HEK293 (cell line): ENCODE results near the gene NCOR1.

Experiments
- ZNF707 ChIP-seq: fragments of 450-650 bp; formaldehyde crosslinking; IDR thresholded peaks from 2 replicates; pipeline ENCODE4 v1.5.1; 2016; ENCODE audit warnings: missing biosample characterization, missing genetic modification characterization
- TF ChIP-seq, protein P1 (sequence below): fragments of 450-650 bp; formaldehyde crosslinking; IDR thresholded peaks from 2 replicates; pipeline ENCODE4 v1.5.1; 2016; ENCODE audit warnings: missing biosample characterization, missing genetic modification characterization

DNA sequence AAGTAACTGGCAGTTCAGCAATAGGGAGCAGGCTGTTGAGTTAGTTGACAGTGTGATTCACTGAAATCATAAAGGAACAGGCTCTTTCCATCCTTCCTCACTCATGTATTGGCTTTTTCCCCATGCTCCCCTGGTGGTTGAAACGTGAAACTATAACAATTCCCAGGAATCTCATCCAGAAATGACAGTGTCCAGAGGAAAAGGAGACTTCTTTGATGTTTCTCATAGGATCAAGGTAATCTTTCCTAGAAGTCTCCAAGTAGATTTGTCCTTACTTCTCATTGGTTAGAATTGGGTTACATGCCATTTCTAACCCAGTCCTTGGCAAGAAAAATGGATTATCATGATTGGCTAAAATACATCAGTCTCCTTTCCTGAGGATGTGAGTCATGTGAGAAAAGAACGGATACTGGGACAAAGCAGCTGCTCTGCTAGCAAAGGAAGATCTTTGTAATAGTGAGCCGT, 201.4 kb downstream of the NCOR1 start:
- no peak for TF ChIP-seq ZNF707 (tag by site-specific recombination)
- TF ChIP-seq, protein P1, sequence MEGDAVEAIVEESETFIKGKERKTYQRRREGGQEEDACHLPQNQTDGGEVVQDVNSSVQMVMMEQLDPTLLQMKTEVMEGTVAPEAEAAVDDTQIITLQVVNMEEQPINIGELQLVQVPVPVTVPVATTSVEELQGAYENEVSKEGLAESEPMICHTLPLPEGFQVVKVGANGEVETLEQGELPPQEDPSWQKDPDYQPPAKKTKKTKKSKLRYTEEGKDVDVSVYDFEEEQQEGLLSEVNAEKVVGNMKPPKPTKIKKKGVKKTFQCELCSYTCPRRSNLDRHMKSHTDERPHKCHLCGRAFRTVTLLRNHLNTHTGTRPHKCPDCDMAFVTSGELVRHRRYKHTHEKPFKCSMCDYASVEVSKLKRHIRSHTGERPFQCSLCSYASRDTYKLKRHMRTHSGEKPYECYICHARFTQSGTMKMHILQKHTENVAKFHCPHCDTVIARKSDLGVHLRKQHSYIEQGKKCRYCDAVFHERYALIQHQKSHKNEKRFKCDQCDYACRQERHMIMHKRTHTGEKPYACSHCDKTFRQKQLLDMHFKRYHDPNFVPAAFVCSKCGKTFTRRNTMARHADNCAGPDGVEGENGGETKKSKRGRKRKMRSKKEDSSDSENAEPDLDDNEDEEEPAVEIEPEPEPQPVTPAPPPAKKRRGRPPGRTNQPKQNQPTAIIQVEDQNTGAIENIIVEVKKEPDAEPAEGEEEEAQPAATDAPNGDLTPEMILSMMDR (tag by site-specific recombination), result no peak
